OCI-LY7 (cell line): ENCODE measurements around the gene SPNS2.

ENCODE experiments used
- CTCF ChIP-seq: fragments of 200-600 bp; sonication (generic); conservative IDR thresholded peaks from 2 replicates; pipeline ENCODE4 v1.5.1; 2014; ENCODE audit warnings: mild to moderate bottlenecking, antibody characterized with exemption, low read length, moderate library complexity, mixed read lengths
- EZH2phosphoT487 ChIP-seq: fragments of 200-600 bp; sonication (generic); IDR thresholded peaks from 2 replicates; pipeline ENCODE4 v1.6.1; 2018; ENCODE audit warnings: low read depth, borderline replicate concordance, mild to moderate bottlenecking, mixed run types, antibody characterized with exemption, low read length, moderate library complexity, mixed read lengths

- TF ChIP-seq CTCF (no peak), EZH2phosphoT487 (no peak)
Observed at GRCh38 chr17:4483012-4483840, 15.5 kb upstream of the SPNS2 start.
